UCSD-AML1 (cell line): ENCODE measurements around the gene IL17F.
A peak's percentile ranks its signal among the peaks of the same experiment; 100 is the strongest.

Source experiments
- DNase-seq: peaks from one replicate; lab custom pipeline; 2025; ENCODE audit not compliant: unreplicated experiment; lab: John Stamatoyannopoulos, UW

The IL17F gene

DNA sequence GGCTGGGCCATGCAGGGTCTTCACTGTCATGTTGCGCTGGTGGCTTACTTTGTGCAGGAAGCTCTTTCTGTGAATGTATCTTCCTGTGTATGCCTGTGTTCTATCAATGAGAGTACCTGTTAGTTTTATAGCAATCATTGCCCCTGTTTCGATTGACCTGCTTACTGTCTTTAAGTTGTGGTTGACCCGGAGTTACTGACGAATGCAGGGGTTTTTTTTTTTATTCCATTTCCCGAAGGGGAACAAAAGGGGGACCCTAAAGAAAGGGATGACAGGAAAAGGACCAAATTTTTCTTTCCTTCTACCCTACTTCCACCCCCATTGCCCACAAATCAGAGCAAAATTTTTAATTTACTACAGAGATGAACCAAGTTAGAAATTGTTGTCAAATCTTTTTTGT lies at the start of gene IL17F:
Gene IL17F, minus strand, starts transcription at position 101 of the 400 bp plus-strand sequence. Its CDS starts 71 bp downstream, at position 30.
- DNase-seq = no peak

DNA sequence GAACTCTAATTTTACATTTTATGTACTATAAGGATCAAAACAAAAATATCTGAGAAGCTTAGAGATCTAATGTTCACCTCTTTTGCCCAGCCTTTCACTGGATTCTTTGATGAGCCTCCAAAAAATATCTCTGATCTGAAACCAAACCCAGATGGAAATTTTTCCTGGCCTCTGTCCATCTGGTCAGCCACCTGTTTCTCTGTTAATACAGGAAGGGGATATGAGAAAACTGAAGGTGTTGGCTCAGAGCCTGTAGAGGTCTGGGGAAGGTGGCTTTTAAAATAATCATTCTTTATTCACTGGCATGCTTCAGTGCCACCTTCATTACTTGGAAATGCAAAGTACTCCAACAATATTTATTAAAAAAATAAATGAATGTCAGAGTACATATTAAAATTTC lies 48.8 kb upstream of the IL17F start:
- DNase-seq = no peak

DNA sequence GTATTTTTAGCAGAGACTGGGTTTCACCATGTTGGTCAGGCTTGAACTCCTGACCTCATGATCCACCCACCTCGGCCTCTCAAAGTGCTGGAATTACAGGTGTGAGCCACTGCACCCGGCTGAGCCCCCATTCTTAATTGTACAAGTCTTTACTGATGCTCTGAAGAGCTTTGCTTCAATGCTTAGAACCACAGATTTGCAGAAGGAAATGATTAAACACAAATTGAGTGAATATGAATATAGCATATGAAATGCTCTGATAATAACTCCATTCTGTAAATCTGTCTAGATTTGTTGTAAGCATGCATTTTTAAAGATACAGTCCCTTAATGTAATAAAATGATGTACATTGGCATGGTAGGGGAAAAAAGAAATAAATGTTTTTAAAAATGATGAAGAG lies 44.5 kb upstream of the IL17F start:
- no peak for DNase-seq

GRCh38 chr6:52288216-52288615 lies 43.9 kb upstream of the IL17F start:
- no peak for DNase-seq

- peak; percentile 56 for DNase-seq
Measured at GRCh38 chr6:52286798-52287432, 42.6 kb upstream of the IL17F start.

GRCh38 chr6:52285177-52286068 lies 41.1 kb upstream of the IL17F start:
- DNase-seq = no peak

- peak; percentile 98 for DNase-seq
Measured at GRCh38 chr6:52284460-52285176, 40.3 kb upstream of the IL17F start, which contains the start of gene MCM3. TSS of gene MCM3 (minus strand) at chr6:52284742. CDS start at chr6:52284674, 68 bp downstream.

DNA sequence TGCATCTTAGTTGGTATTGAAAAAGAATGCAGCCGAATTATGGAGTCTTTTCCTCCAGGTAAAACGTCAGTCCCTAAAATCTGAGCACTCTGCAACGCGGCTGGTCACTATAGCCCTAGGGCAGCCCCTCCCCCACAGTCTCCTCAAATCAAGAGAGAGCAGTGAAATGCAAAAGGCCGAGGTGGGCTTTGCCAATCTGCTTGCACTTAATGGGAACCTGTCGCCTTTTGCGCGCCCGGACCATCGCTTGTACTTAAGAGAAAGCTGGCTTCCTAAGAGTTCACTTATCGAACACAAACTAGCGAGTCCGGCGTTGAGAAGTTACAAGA lies 39.8 kb upstream of the IL17F start:
- DNase-seq = no peak

- DNase-seq = no peak
Measured at GRCh38 chr6:52283111-52283510, 38.8 kb upstream of the IL17F start.

- no peak for DNase-seq
Measured at GRCh38 chr6:52276130-52276529, 31.8 kb upstream of the IL17F start.

DNA sequence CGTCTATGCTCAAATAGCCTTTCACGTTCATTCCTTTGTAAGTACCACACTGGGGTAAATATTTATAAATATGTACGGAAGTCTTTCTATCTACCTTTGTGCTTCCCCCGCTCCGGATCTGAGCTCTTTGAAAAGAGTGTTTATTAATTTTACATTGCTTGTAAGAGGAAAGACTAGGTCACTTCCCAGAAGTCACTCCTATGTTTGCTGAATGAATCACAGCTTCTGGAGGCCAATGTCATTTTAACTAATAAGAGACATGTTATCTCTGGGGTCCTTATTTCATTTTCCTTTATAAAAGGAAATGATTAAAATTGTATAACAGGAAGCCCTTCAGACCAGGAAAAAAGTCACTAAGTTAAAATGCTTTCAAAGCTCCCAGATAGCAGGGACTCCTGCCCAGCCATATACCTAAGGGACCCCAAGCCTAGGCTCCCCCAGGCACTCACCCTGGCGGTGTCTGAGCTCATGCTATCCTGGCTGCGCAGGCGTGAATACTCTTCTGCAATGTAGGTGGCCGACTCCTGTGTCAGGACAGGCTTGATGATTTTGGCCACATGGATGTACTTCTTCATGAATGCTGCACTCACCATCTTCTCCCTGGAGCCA lies 27.7 kb upstream of the IL17F start:
- no peak for DNase-seq

- DNase-seq = peak; percentile 51
Measured at GRCh38 chr6:52263709-52264540, 19.6 kb upstream of the IL17F start.

GRCh38 chr6:52262620-52263344 lies 18.5 kb upstream of the IL17F start:
- no peak for DNase-seq

DNA sequence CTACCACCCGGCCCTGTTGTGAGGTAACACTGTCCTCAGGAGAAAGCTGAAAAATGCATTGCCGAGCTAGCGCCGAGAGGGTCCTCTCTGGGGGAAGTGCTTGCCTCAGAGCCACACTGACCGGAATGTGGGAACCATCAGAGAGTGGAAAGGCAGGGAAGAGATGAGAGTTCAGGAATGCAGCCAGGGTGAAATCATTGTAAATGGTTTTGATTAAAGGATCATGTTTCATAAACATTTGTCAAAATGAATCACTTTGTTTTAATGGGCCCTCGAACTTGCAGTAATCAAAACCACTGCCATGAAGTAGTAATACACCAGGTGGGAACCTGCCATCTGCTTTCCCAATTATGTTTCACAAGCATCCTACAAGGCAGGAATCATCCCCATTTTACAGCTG lies 16.9 kb upstream of the IL17F start:
- no peak for DNase-seq

GRCh38 chr6:52260634-52261033 lies 16.3 kb upstream of the IL17F start:
- no peak for DNase-seq

GRCh38 chr6:52255434-52255833 lies 11.1 kb upstream of the IL17F start:
- no peak for DNase-seq

DNA sequence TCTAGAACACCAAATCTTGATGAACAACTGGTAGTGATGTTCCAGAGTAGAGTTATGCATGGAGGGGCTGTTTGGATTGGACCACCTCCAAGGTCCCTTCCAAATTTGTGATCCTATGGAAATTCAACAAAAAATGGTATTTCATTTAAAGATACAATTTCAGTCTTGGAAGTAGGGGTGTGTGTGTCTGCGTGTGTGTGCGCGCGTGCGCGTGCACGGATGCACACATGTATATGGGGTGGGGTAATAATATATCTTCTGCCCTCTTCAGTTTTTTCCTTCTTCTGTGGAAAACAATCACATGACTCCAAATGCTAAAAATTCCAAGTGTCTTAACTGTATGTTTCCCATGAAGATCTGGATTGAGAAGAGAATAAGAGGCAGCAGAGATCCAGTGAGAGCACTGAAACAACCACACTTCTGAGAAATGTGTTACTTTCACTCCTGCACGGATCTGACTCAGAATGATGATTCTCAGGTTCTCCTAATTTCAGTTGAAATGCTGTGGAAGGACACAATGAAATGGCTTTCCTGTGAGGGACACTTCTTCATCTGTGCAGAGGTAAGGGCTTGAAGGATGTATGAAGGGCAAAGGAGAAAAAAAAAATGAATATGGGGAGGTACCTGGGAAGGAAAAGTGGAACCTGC lies 10.6 kb upstream of the IL17F start:
- DNase-seq = no peak

- DNase-seq = no peak
Measured at GRCh38 chr6:52253494-52253893, 9.2 kb upstream of the IL17F start.

DNA sequence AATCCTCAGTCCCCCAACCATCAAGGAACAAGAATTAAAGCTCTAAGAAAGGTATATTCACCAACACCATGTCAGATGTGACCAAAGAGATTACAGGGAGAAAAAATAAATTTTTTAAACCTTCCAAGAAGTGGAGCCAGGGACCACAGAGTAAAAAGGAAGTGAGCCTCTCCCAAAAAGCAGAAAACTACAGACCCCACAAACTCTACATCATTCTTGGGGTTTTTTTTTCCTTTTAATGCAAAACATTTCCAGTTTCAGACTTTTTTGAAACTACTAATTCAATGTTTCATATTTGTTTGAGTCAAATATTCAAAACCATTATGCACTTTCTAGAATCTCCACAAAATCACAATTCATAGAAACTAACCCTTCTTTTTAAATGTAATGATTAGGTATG lies 6.8 kb upstream of the IL17F start:
- no peak for DNase-seq
